Measurements from ENCODE around the gene GCNT2. TPM values are rescaled to one million over a fixed set of nuclear protein-coding genes. Genes with fewer than 3 reads are reported as not detected.

Gene GCNT2
- total and polyA plus RNA-seq, 2 of the 8 experiments (the other 6 are each of a cell fraction or from before 2014, with no cell fraction given), result 19.3 to 52.5 TPM

GRCh38 chr6:10582774-10583508 is 61.8 kb downstream of the GCNT2 start (continued):
- no peak for TF ChIP-seq PHF8 (conservative IDR thresholded peaks at IDR 0.05; ENCODE audit: low read depth, low read length)
- peak; percentile 27; the same call in 1 of the 2 replicates for TF ChIP-seq RBBP5 (IDR thresholded peaks at IDR 0.05; ENCODE audit: borderline replicate concordance, low read depth, low read length)
- peak; percentile 63; the same call in 1 of the 2 replicates for TF ChIP-seq ATF2 (IDR thresholded peaks at IDR 0.05; ENCODE audit: low read length)
- TF ChIP-seq CHD7 (IDR thresholded peaks at IDR 0.05; ENCODE audit: insufficient replicate concordance, low read length), result peak; percentile 67
- no peak for TF ChIP-seq BACH1 (IDR thresholded peaks at IDR 0.05; ENCODE audit: low read length)
- TF ChIP-seq HDAC2 (IDR thresholded peaks at IDR 0.05; ENCODE audit: borderline replicate concordance in 1 of 2, low read depth in 2 of 2, low read length in 2 of 2), result no peak
- peak; percentile 63 for TF ChIP-seq SAP30 (IDR thresholded peaks at IDR 0.05; ENCODE audit: insufficient read depth, insufficient replicate concordance, low read length)
